ENCODE results near the gene SCN4B. TPM values are rescaled to one million over a fixed set of nuclear protein-coding genes. Genes with fewer than 3 reads are reported as not detected.

Gene SCN4B
- polyA plus RNA-seq, 1 donor (not counting 4 experiments of a cell fraction or from before 2014, with no cell fraction given), result 7.7 TPM

GRCh38 chr11:118126082-118126838, 26.4 kb downstream of the SCN4B start:
- Histone ChIP-seq H3K27ac (ENCODE audit: control insufficient read depth, insufficient read depth, low read length) (no peak overlapping the region), H3K79me2 (ENCODE audit: control insufficient read depth, insufficient read depth, low read length) (no peaks in the 10 kb centered on the region), H3K4me3 (ENCODE audit: control insufficient read depth in 2 of 3, extremely low read depth in 1 of 3, insufficient read depth in 2 of 3, low read depth in 1 of 3, low read length in 3 of 3) (no peak overlapping the region), H2AFZ (ENCODE audit: control insufficient read depth, low read length) (no peak overlapping the region), H3K4me1 (ENCODE audit: control insufficient read depth, extremely low read depth, insufficient read depth, low read length) (no peaks in the 10 kb centered on the region), H3K36me3 (ENCODE audit: control insufficient read depth in 2 of 2, extremely low read depth in 1 of 2, insufficient read depth in 2 of 2, low read length in 2 of 2) (no peaks in the 10 kb centered on the region), H4K20me1 (ENCODE audit: control insufficient read depth, extremely low read depth, insufficient read depth, low read length) (no peaks in the 10 kb centered on the region), H3K27me3 (ENCODE audit: control insufficient read depth, extremely low read depth, insufficient read depth, low read length) (no peaks in the 10 kb centered on the region), H3K9ac (ENCODE audit: control insufficient read depth, extremely low read depth, insufficient read depth, low read length) (no peak overlapping the region), H3K4me2 (ENCODE audit: control insufficient read depth, extremely low read depth, insufficient read depth, low read depth, low read length) (no peak overlapping the region), H3K9me3 (ENCODE audit: control insufficient read depth, low read depth, low read length) (no peaks in the 10 kb centered on the region), H3K9me1 (ENCODE audit: control insufficient read depth, extremely low read depth, insufficient read depth, low read length) (no peaks in the 10 kb centered on the region)
- TF ChIP-seq, protein P1, sequence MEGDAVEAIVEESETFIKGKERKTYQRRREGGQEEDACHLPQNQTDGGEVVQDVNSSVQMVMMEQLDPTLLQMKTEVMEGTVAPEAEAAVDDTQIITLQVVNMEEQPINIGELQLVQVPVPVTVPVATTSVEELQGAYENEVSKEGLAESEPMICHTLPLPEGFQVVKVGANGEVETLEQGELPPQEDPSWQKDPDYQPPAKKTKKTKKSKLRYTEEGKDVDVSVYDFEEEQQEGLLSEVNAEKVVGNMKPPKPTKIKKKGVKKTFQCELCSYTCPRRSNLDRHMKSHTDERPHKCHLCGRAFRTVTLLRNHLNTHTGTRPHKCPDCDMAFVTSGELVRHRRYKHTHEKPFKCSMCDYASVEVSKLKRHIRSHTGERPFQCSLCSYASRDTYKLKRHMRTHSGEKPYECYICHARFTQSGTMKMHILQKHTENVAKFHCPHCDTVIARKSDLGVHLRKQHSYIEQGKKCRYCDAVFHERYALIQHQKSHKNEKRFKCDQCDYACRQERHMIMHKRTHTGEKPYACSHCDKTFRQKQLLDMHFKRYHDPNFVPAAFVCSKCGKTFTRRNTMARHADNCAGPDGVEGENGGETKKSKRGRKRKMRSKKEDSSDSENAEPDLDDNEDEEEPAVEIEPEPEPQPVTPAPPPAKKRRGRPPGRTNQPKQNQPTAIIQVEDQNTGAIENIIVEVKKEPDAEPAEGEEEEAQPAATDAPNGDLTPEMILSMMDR (optimal IDR thresholded peaks at IDR 0.05 in 1 of 3, IDR thresholded peaks at IDR 0.05 in 1 of 3, conservative IDR thresholded peaks at IDR 0.05 in 1 of 3; ENCODE audit: extremely low read depth in 1 of 3, insufficient read depth in 2 of 3, low read length in 3 of 3), result no peak
- no peak for TF ChIP-seq EZH2 (IDR thresholded peaks at IDR 0.05; ENCODE audit: low read length)
- DNase-seq (ENCODE audit: low read depth, low spot score), result peak; percentile 53
- FAIRE-seq, result no peak
- dilution Hi-C loops (cut with MboI; ENCODE audit: extremely low pct_ligation_motif_present, low sequenced_read_pairs), result no loop called here

DNA sequence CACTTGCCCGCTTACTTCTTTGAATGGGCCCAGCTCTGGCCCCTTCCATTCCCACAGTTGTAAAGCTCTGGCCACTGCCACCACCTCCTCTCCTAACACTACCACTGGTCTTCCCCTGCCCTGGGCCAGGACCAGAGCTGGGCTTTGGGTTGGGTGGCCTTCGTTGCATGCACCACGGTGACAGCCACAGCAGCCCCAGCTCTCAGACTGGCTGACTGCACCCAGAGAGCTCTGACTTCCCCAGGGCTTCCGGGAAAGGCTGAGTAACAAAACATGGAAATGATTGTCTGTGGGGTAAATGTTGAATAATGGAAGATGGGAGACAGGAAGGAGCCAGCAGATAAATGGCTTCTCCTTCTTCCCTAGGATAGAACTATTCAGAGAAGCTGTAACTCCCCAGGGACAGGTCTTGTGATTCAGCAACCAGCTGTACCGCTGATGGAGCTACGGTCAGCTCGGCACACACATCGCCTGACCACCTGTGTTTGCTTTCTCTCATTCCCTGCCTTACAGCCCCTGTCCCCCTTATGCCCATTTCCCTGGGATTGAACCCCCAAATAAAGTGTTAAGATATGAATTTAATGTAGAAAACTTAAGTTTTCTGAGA, 27.6 kb downstream of the SCN4B start:
- Histone ChIP-seq H3K9ac (ENCODE audit: control insufficient read depth, extremely low read depth, insufficient read depth, low read length) (no peak overlapping the region), H3K9me1 (ENCODE audit: control insufficient read depth, extremely low read depth, insufficient read depth, low read length) (no peaks in the 10 kb centered on the region), H3K4me2 (ENCODE audit: control insufficient read depth, extremely low read depth, insufficient read depth, low read depth, low read length) (no peak overlapping the region), H3K27me3 (ENCODE audit: control insufficient read depth, extremely low read depth, insufficient read depth, low read length) (no peaks in the 10 kb centered on the region), H3K4me3 (ENCODE audit: control insufficient read depth in 2 of 3, extremely low read depth in 1 of 3, insufficient read depth in 2 of 3, low read depth in 1 of 3, low read length in 3 of 3) (no peak overlapping the region), H2AFZ (ENCODE audit: control insufficient read depth, low read length) (no peak overlapping the region), H3K9me3 (ENCODE audit: control insufficient read depth, low read depth, low read length) (no peaks in the 10 kb centered on the region), H3K27ac (ENCODE audit: control insufficient read depth, insufficient read depth, low read length) (no peak overlapping the region), H3K36me3 (ENCODE audit: control insufficient read depth in 2 of 2, extremely low read depth in 1 of 2, insufficient read depth in 2 of 2, low read length in 2 of 2) (no peaks in the 10 kb centered on the region), H3K79me2 (ENCODE audit: control insufficient read depth, insufficient read depth, low read length) (no peaks in the 10 kb centered on the region), H3K4me1 (ENCODE audit: control insufficient read depth, extremely low read depth, insufficient read depth, low read length) (no peaks in the 10 kb centered on the region), H4K20me1 (ENCODE audit: control insufficient read depth, extremely low read depth, insufficient read depth, low read length) (no peaks in the 10 kb centered on the region)
- dilution Hi-C loops (cut with MboI; ENCODE audit: extremely low pct_ligation_motif_present, low sequenced_read_pairs), result no loop called here
- TF ChIP-seq, protein P1 (optimal IDR thresholded peaks at IDR 0.05 in 1 of 3, IDR thresholded peaks at IDR 0.05 in 1 of 3, conservative IDR thresholded peaks at IDR 0.05 in 1 of 3; ENCODE audit: extremely low read depth in 1 of 3, insufficient read depth in 2 of 3, low read length in 3 of 3), result no peak
- TF ChIP-seq EZH2 (IDR thresholded peaks at IDR 0.05; ENCODE audit: low read length), result no peak
- DNase-seq (ENCODE audit: low read depth, low spot score) (no peak), FAIRE-seq (no peak)
